HepG2 (cell line): Measurements from ENCODE around the gene PDCD1LG2. TPM values are rescaled to one million over a fixed set of nuclear protein-coding genes. Genes with fewer than 3 reads are reported as not detected.

Source experiments
- ATAC-seq: fragments of 200-7000 bp; cut with Tn5 transposase; 3 replicates; pipeline ENCODE4 v1.9.1; 2020; ENCODE audit warnings: mild to moderate bottlenecking, moderate library complexity
- BruUV-seq: library from RNA; stranded (reverse); fragments of 400-500 nt; replicated peaks from 2 replicates; lab custom pipeline; 2021; lab: Mats Ljungman, UMichigan
- CTCF ChIA-PET: fragments of 300-600 bp; formaldehyde crosslinking; extraction: SDS; loops from one replicate; lab custom pipeline; 2021; ENCODE audit warnings: low total read pairs, inconsistent platforms, low intra/inter-chr PET ratio; lab: Yijun Ruan, JAX
- POLR2A ChIA-PET: fragments of 350-600 bp; sonication (Branson Sonifier 250); formaldehyde crosslinking; loops from one replicate; lab custom pipeline; 2020; ENCODE audit warnings: antibody characterized with exemption, inconsistent platforms; lab: Yijun Ruan, JAX
- DNase-seq: peaks from one replicate; pipeline ENCODE4 v3.0.0-alpha.2; 2015; ENCODE audit warnings: low spot score
- FAIRE-seq: peaks from 3 replicates; lab custom pipeline; 2011; peaks lifted over from hg19 to GRCh38; lab: Jason Lieb, UNC
- H2AFZ ChIP-seq: one replicate; pipeline ENCODE4 v1.6.1; 2011; ENCODE audit warnings: low read length, inconsistent platforms
- H3K27ac ChIP-seq: fragments of 300-600 bp; 3 replicates; pipeline ENCODE4 v1.8.0; 2011; ENCODE audit warnings: mixed run types, mild to moderate bottlenecking, mixed read lengths, low read length, inconsistent platforms; ENCODE audit not compliant: insufficient read depth; ENCODE audit errors: extremely low read length
- H3K27me3 ChIP-seq, 2 experiments: fragments of 200-600 bp in 1 of 2; 2 replicates in 1 of 2; 3 replicates in 1 of 2; pipeline versions ENCODE4 v1.6.0 to v1.8.0; 2011; ENCODE audit warnings: low read length in 2 of 2, mild to moderate bottlenecking in 2 of 2, moderate library complexity in 2 of 2, inconsistent platforms in 1 of 2; ENCODE audit not compliant: insufficient read depth in 2 of 2, control insufficient read depth in 1 of 2
- H3K36me3 ChIP-seq, 2 experiments: fragments of 200-600 bp in 1 of 2; replicated peaks in 1 of 2; 2 replicates in 1 of 2; 3 replicates in 1 of 2; pipeline versions ENCODE4 v1.5.1 to v1.8.0; 2011; ENCODE audit warnings: low read length in 2 of 2, inconsistent platforms in 1 of 2; ENCODE audit not compliant: insufficient read depth in 2 of 2, control insufficient read depth in 1 of 2
- H3K4me1 ChIP-seq: 2 replicates; pipeline ENCODE4 v1.5.1; 2012; ENCODE audit warnings: low read length, inconsistent platforms; ENCODE audit not compliant: insufficient read depth
- H3K4me2 ChIP-seq: 2 replicates; pipeline ENCODE4 v1.6.0; 2011; ENCODE audit warnings: low read depth, low read length, inconsistent platforms
- H3K4me3 ChIP-seq, 3 experiments: fragments of 200-600 bp in 1 of 3; sonication (generic), shearing (Covaris generic) in 1 of 3; replicated peaks in 1 of 3; 2 replicates each; pipeline ENCODE4 v1.5.1; 2011 to 2016; ENCODE audit warnings: low read length in 3 of 3, inconsistent platforms in 2 of 3, low read depth in 2 of 3, mild to moderate bottlenecking in 2 of 3, control low read depth in 1 of 3, mixed read lengths in 1 of 3; ENCODE audit not compliant: insufficient read depth in 1 of 3
- H3K79me2 ChIP-seq: one replicate; pipeline ENCODE4 v1.6.1; 2011; ENCODE audit warnings: low read length, inconsistent platforms; ENCODE audit not compliant: insufficient read depth
- H3K9ac ChIP-seq: 2 replicates; pipeline ENCODE4 v1.6.0; 2011; ENCODE audit warnings: mild to moderate bottlenecking, low read depth, low read length, inconsistent platforms; ENCODE audit not compliant: insufficient read depth
- H3K9me3 ChIP-seq: 2 replicates; pipeline ENCODE4 v1.5.1; 2012; ENCODE audit warnings: mild to moderate bottlenecking, low read length
- H4K20me1 ChIP-seq: 2 replicates; pipeline ENCODE4 v1.6.0; 2011; ENCODE audit warnings: inconsistent platforms, mild to moderate bottlenecking, low read length, moderate library complexity; ENCODE audit not compliant: insufficient read depth
- ATF3 ChIP-seq: sonication (generic); formaldehyde crosslinking; IDR thresholded peaks from 2 replicates; pipeline ENCODE4 v1.4.0; 2020; ENCODE audit warnings: missing genetic modification reagents
- EED ChIP-seq: sonication (generic); formaldehyde crosslinking; IDR thresholded peaks from 2 replicates; pipeline ENCODE4 v1.5.0; 2020; ENCODE audit warnings: mild to moderate bottlenecking, missing genetic modification reagents
- GRHL1 ChIP-seq: sonication (generic); formaldehyde crosslinking; conservative IDR thresholded peaks from 2 replicates; pipeline ENCODE4 v1.8.0; 2022; ENCODE audit warnings: missing genetic modification reagents
- MAFF ChIP-seq: IDR thresholded peaks from 2 replicates; pipeline ENCODE4 v1.6.1; 2011; ENCODE audit warnings: low read depth, low read length, improper control_type of control experiment
- MAFK ChIP-seq, 2 experiments: IDR thresholded peaks in 1 of 2; conservative IDR thresholded peaks in 1 of 2; 2 replicates each; pipeline ENCODE4 v1.6.1; 2011; ENCODE audit warnings: improper control_type of control experiment in 2 of 2, low read length in 2 of 2
- MNT ChIP-seq: fragments of 450-650 bp; IDR thresholded peaks from 2 replicates; pipeline ENCODE4 v1.6.1; 2016
- TEF ChIP-seq: sonication (generic); formaldehyde crosslinking; IDR thresholded peaks from 2 replicates; pipeline ENCODE4 v1.5.0; 2020; ENCODE audit warnings: missing genetic modification reagents
- ZNF33B ChIP-seq: sonication (generic); formaldehyde crosslinking; IDR thresholded peaks from 2 replicates; pipeline ENCODE4 v1.5.1; 2020; ENCODE audit warnings: mild to moderate bottlenecking, missing genetic modification reagents
- ZNF607 ChIP-seq: sonication (generic); formaldehyde crosslinking; IDR thresholded peaks from 2 replicates; pipeline ENCODE4 v1.5.1; 2020; ENCODE audit warnings: missing genetic modification reagents, mild to moderate bottlenecking, borderline replicate concordance
- ZNF879 ChIP-seq: sonication (generic); formaldehyde crosslinking; IDR thresholded peaks from 2 replicates; pipeline ENCODE4 v1.8.1; 2023; ENCODE audit warnings: missing genetic modification reagents
- WGBS: methylation state at CpG from one replicate; pipeline ENCODE4 v1.1.6; 2017; ENCODE audit warnings: low lambda C conversion rate; 5-methylcytosine and 5-hydroxymethylcytosine counted together
- in situ Hi-C: cut with HindIII; loops from 2 replicates; pipeline ENCODE4 v1.10.0; 2017; ENCODE audit warnings: low pct_unique_long_range_greater_than_20kb; ENCODE audit not compliant: extremely low pct_ligation_motif_present
- intact Hi-C: fragments of 100-400 bp; cut with micrococcal nuclease; formaldehyde crosslinking; loops from one replicate; pipeline ENCODE4 v1.10.0; 2022; ENCODE audit not compliant: unreplicated experiment
- polyA plus RNA-seq, 8 experiments: library from polyadenylated mRNA; depleted of rRNA in 3 of 8; stranded (reverse) in 7 of 8; unstranded in 1 of 8; fragments of >200 nt; fragmentation: Illumina TruSeq in 4 of 8; extraction: Trizol in 4 of 8; gene quantifications; 2 replicates each; pipeline versions ENCODE4 v1.2.1 to v1.2.3, GENCODE V29; 2011 to 2016; ENCODE audit warnings: low read depth in 4 of 8, missing spikeins in 1 of 8, mixed read lengths in 1 of 8; ENCODE audit not compliant: insufficient read depth in 1 of 8
- total RNA-seq, 5 experiments: library from RNA; depleted of rRNA; stranded (reverse); fragments of >200 nt; fragmentation: Illumina TruSeq; extraction: Trizol; gene quantifications; 2 replicates each; pipeline ENCODE4 v1.2.3, GENCODE V29; 2016; ENCODE audit warnings: low read depth in 1 of 5

The PDCD1LG2 gene
- total and polyA plus RNA-seq, 2 of the 13 experiments (the other 11 are each of a cell fraction or from before 2014, with no cell fraction given), result not detected

- in situ Hi-C loops, result no loop called here
- intact Hi-C loops, result no loop called here
- H3K27ac ChIP-seq, result no peak overlapping the region
- TF ChIP-seq MAFF, result peak; percentile 30; the same call in 1 of the 2 replicates
- TF ChIP-seq GRHL1 (CRISPR knock-in tag), result no peak
- TF ChIP-seq ZNF607 (CRISPR knock-in tag), result no peak
- TF ChIP-seq EED (CRISPR knock-in tag), result no peak
- TF ChIP-seq TEF, result no peak
- peak; percentile 34 to 57; a peak in 3 of 4 replicates for TF ChIP-seq MAFK (conservative IDR thresholded peaks at IDR 0.05 in 1 of 2, IDR thresholded peaks at IDR 0.05 in 1 of 2; ENCODE audit: low read length in 2 of 2)
- no peak for TF ChIP-seq ZNF879
- no peak for TF ChIP-seq ZNF33B (CRISPR knock-in tag)
- TF ChIP-seq MNT, result no peak
- no peak for TF ChIP-seq ATF3 (CRISPR knock-in tag)
- H3K9me3 ChIP-seq, result no peaks in the 10 kb centered on the region
- H3K4me3 ChIP-seq, result no peak overlapping the region
- no peaks in the 10 kb centered on the region for H3K36me3 ChIP-seq
- 4% methylated on average over 2 of the region's 2 CpGs for WGBS
- H3K27me3 ChIP-seq, result 0 out of 5 replicates have a peak, but pooled peaks cover 0 to 3% of the 10 kb centered on the region in 2 experiments
- ChIA-PET CTCF (no interaction called here), POLR2A (no interaction called here)
- no TSS peak for BruUV-seq
- no peaks in the 10 kb centered on the region; the same call in 1 of the 2 replicates for H3K4me1 ChIP-seq
- H3K4me2 ChIP-seq, result no peak overlapping the region
- H2AFZ ChIP-seq, result no peak overlapping the region
- ATAC-seq, result no peak
- H3K9ac ChIP-seq, result no peak overlapping the region
- no peaks in the 10 kb centered on the region for H3K79me2 ChIP-seq
- no peak for DNase-seq
- no peaks in the 10 kb centered on the region for H4K20me1 ChIP-seq
- FAIRE-seq, result no peak
Observed at GRCh38 chr9:5531101-5531882, 21.0 kb downstream of the PDCD1LG2 start.
